K562 (cell line): ENCODE results near the gene HMGXB3. TPM values are rescaled to one million over a fixed set of nuclear protein-coding genes. Genes with fewer than 3 reads are reported as not detected.

Experiments
- ATAC-seq: fragments of 200-7000 bp; cut with Tn5 transposase; 3 replicates; pipeline ENCODE4 v1.9.1; 2020; ENCODE audit warnings: moderate library complexity
- BruUV-seq: library from RNA; stranded (reverse); fragments of 400-500 nt; replicated peaks from 2 replicates; lab custom pipeline; 2021; lab: Mats Ljungman, UMichigan
- CTCF ChIA-PET: fragments of 300-600 bp; formaldehyde crosslinking; extraction: SDS; loops from one replicate; lab custom pipeline; 2021; ENCODE audit warnings: low intra/inter-chr PET ratio; lab: Yijun Ruan, JAX
- POLR2A ChIA-PET: fragments of 300-600, 350-650 bp; sonication (Branson Sonifier 250); formaldehyde crosslinking; extraction: SDS; loops from one replicate; lab custom pipeline; 2021; ENCODE audit warnings: antibody characterized with exemption, inconsistent platforms; lab: Yijun Ruan, JAX
- DNase-seq, 4 experiments: peaks; one replicate each; pipeline versions ENCODE4 v3.0.0 to v3.0.0-alpha.2; 2011 to 2018; ENCODE audit warnings: low spot score in 3 of 4, mixed read lengths in 3 of 4; ENCODE audit errors: extremely low read depth in 1 of 4
- FAIRE-seq: peaks from 2 replicates; lab custom pipeline; 2011; peaks lifted over from hg19 to GRCh38; lab: Jason Lieb, UNC
- H2AFZ ChIP-seq: 2 replicates; pipeline ENCODE4 v1.6.0; 2011; ENCODE audit warnings: low read depth, low read length, control low read depth, inconsistent platforms
- H3K27ac ChIP-seq: fragments of 200-600 bp; 3 replicates; pipeline ENCODE4 v1.8.0; 2011; ENCODE audit warnings: low read depth, mild to moderate bottlenecking, control low read depth, inconsistent platforms, low read length, moderate library complexity, mixed read lengths; ENCODE audit errors: extremely low read depth
- H3K27me3 ChIP-seq, 2 experiments: fragments of 300-600 bp in 1 of 2; 2 replicates in 1 of 2; 3 replicates in 1 of 2; pipeline versions ENCODE4 v1.6.0 to v1.8.0; 2011; ENCODE audit warnings: inconsistent platforms in 2 of 2, low read length in 2 of 2, mild to moderate bottlenecking in 1 of 2, mixed read lengths in 1 of 2, moderate library complexity in 1 of 2; ENCODE audit not compliant: control insufficient read depth in 2 of 2, insufficient read depth in 2 of 2
- H3K36me3 ChIP-seq: fragments of 300-600 bp; 3 replicates; pipeline ENCODE4 v1.8.0; 2011; ENCODE audit warnings: mild to moderate bottlenecking, low read length, inconsistent platforms; ENCODE audit not compliant: control insufficient read depth, insufficient read depth
- H3K4me1 ChIP-seq, 2 experiments: fragments of 200-600 bp in 1 of 2; replicated peaks in 1 of 2; 2 replicates in 1 of 2; 3 replicates in 1 of 2; pipeline versions ENCODE4 v1.5.1 to v1.8.0; 2011; ENCODE audit warnings: inconsistent platforms in 2 of 2, low read length in 2 of 2, mild to moderate bottlenecking in 1 of 2, mixed read lengths in 1 of 2, moderate library complexity in 1 of 2; ENCODE audit not compliant: control insufficient read depth in 2 of 2, insufficient read depth in 2 of 2
- H3K4me2 ChIP-seq: 2 replicates; pipeline ENCODE4 v1.6.1; 2011; ENCODE audit warnings: low read length, control low read depth, inconsistent platforms, mixed read lengths; ENCODE audit not compliant: insufficient read depth
- H3K4me3 ChIP-seq: fragments of 200-600 bp; sonication (generic), shearing (Covaris generic); 2 replicates; pipeline ENCODE4 v1.5.1; 2016; ENCODE audit warnings: control low read depth, inconsistent platforms
- H3K79me2 ChIP-seq: fragments of 200-600 bp; 3 replicates; pipeline ENCODE4 v1.8.0; 2011; ENCODE audit warnings: low read length, inconsistent platforms; ENCODE audit not compliant: control insufficient read depth, insufficient read depth
- H3K9ac ChIP-seq, 2 experiments: 2 replicates each; pipeline versions ENCODE4 v1.6.0 to v1.6.1; 2011; ENCODE audit warnings: low read depth in 2 of 2, low read length in 2 of 2, control low read depth in 1 of 2, inconsistent platforms in 1 of 2, mild to moderate bottlenecking in 1 of 2, mixed read lengths in 1 of 2; ENCODE audit not compliant: insufficient read depth in 1 of 2
- H3K9me1 ChIP-seq: one replicate; pipeline ENCODE4 v1.6.0; 2011; ENCODE audit warnings: inconsistent platforms, mild to moderate bottlenecking, low read length, moderate library complexity; ENCODE audit not compliant: control insufficient read depth, insufficient read depth
- H3K9me3 ChIP-seq: replicated peaks from 2 replicates; pipeline ENCODE4 v1.5.1; 2011; ENCODE audit warnings: low read depth, low read length, inconsistent platforms; ENCODE audit not compliant: control insufficient read depth, insufficient read depth
- H4K20me1 ChIP-seq: replicated peaks from 2 replicates; pipeline ENCODE4 v1.6.1; 2011; ENCODE audit warnings: low read length, inconsistent platforms, mixed read lengths; ENCODE audit not compliant: control insufficient read depth, insufficient read depth
- BRD4 ChIP-seq: fragments of 200-600 bp; sonication (generic); IDR thresholded peaks from 2 replicates; pipeline ENCODE4 v1.6.1; 2017; ENCODE audit warnings: inconsistent platforms
- RBM25 ChIP-seq: fragments of 200-400 bp; formaldehyde crosslinking; IDR thresholded peaks from 2 replicates; pipeline ENCODE4 v1.6.1; 2018; ENCODE audit warnings: low read length, low read depth, moderate library complexity; ENCODE audit not compliant: severe bottlenecking
- WGBS: fragments of 100-300 bp; shearing (Covaris generic); methylation state at CpG from one replicate; pipeline ENCODE4 v1.1.6; 2016; ENCODE audit warnings: low coverage, mixed read lengths; ENCODE audit not compliant: insufficient coverage; ENCODE audit errors: missing lambda C conversion rate; 5-methylcytosine and 5-hydroxymethylcytosine counted together
- in situ Hi-C: fragments of 300-500 bp; cut with MboI; formaldehyde crosslinking; loops from 4 replicates; pipeline ENCODE4 v1.15.0; 2018; ENCODE audit warnings: inconsistent platforms, mixed read lengths
- intact Hi-C: fragments of 100-400 bp; cut with micrococcal nuclease; formaldehyde crosslinking; loops from 2 replicates; pipeline ENCODE4 v1.14.2; 2022
- polyA plus RNA-seq, 8 experiments: library from polyadenylated mRNA; depleted of rRNA in 4 of 8; stranded (reverse) in 5 of 8; unstranded in 3 of 8; fragments of >200 nt; fragmentation: Nextera tagmentation in 2 of 8; fragmentation: Illumina TruSeq in 1 of 8; extraction: Ambion mirVana in 2 of 8; extraction: Trizol in 1 of 8; gene quantifications; 2 replicates each; pipeline versions ENCODE4 v1.2.1 to v1.2.3, GENCODE V29; 2011 to 2014; ENCODE audit warnings: inconsistent platforms in 1 of 8, missing spikeins in 1 of 8
- total RNA-seq, 7 experiments: library from RNA; depleted of rRNA in 6 of 7; stranded (reverse); fragments of >200 nt in 6 of 7; fragmentation: Illumina TruSeq in 2 of 7; extraction: Trizol in 2 of 7; gene quantifications; 2 replicates each; pipeline versions ENCODE4 v1.2.1 to v1.2.3, GENCODE V29; 2011 to 2021; ENCODE audit warnings: low replicate concordance in 1 of 7
- TF ChIP-seq, protein P1 (sequence below): fragments of 250-450 bp; sonication (Bioruptor Pico); IDR thresholded peaks from 2 replicates; pipeline ENCODE4 v1.4.0; 2020; ENCODE audit warnings: mild to moderate bottlenecking, moderate library complexity

HMGXB3 gene
- total and polyA plus RNA-seq, 9 of the 15 experiments (the other 6 are each of a cell fraction or from before 2014, with no cell fraction given) = 1.8 to 44.1 (median 32.2) TPM

DNA sequence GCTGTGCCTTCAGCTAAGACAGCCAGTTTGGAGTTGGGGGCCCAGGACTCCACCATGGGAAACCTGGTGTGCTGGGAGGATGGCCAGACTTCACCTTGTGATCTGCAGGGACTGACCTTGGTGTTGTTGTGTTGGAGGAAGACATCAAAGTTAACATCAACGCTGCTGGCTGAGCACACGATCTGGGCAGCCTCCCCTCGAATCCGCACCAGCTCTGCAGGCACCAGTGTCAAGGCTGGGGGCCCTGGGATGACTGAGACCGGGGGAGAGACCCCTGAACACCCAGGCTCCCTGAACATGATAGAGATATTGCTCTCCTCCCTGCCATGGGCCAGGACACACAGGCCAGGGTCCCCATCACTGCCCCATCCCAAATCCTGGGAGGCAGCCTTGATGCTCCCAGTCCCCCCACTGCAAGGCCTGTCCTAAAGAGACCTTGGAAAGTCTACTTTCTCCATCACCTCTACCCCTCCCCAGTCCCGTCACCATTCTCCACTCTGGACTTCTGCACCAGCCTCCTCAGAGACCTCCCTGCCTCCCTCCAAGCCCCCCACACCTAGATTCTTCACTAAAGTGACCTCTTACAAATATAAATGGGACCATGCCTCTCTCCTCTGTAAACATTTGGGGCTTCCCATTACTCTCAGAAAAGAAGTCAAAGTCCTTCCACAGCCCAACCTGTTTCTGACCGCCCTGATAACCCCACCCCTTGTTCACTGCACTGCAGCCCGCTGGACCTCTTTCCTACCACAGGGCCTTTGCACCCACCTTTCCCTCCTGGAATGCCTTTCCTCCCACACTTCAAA lies 77.7 kb downstream of the HMGXB3 start:
- DNase-seq (no peak), ATAC-seq (no peak), FAIRE-seq (no peak)
- ChIA-PET POLR2A (interaction anchor here (0.6 to 0.9 kb wide), 3 partner anchors 10 to 726 kb away, joined by 3 to 4 read pairs (median 3); no protein-coding TSS in a partner anchor), CTCF (no interaction called here)
- no peaks in the 10 kb centered on the region for H3K79me2 ChIP-seq
- H3K27me3 ChIP-seq = peaks cover 38 to 93% of the 10 kb centered on the region in 2 experiments
- 0 out of 4 replicates have a peak overlapping the region, but pooled peaks of 1 of the 2 experiments have one; percentile 19 for H3K9ac ChIP-seq
- in situ Hi-C loops (no loop called here), intact Hi-C loops (loop anchor here (10.0 kb wide), 1 partner anchor 47 kb away; no protein-coding TSS in a partner anchor)
- H3K9me3 ChIP-seq = no peaks in the 10 kb centered on the region
- no peak overlapping the region for H3K4me3 ChIP-seq
- WGBS = 12% methylated on average over 8 of the region's 8 CpGs
- TF ChIP-seq, protein P1, sequence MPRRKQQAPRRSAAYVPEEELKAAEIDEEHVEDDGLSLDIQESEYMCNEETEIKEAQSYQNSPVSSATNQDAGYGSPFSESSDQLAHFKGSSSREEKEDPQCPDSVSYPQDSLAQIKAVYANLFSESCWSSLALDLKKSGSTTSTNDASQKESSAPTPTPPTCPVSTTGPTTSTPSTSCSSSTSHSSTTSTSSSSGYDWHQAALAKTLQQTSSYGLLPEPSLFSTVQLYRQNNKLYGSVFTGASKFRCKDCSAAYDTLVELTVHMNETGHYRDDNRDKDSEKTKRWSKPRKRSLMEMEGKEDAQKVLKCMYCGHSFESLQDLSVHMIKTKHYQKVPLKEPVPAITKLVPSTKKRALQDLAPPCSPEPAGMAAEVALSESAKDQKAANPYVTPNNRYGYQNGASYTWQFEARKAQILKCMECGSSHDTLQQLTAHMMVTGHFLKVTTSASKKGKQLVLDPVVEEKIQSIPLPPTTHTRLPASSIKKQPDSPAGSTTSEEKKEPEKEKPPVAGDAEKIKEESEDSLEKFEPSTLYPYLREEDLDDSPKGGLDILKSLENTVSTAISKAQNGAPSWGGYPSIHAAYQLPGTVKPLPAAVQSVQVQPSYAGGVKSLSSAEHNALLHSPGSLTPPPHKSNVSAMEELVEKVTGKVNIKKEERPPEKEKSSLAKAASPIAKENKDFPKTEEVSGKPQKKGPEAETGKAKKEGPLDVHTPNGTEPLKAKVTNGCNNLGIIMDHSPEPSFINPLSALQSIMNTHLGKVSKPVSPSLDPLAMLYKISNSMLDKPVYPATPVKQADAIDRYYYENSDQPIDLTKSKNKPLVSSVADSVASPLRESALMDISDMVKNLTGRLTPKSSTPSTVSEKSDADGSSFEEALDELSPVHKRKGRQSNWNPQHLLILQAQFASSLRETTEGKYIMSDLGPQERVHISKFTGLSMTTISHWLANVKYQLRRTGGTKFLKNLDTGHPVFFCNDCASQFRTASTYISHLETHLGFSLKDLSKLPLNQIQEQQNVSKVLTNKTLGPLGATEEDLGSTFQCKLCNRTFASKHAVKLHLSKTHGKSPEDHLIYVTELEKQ (CRISPR knock-in tag) = no peak
- TF ChIP-seq RBM25 (peak; percentile 63), BRD4 (no peak)
- H3K4me1 ChIP-seq = peaks cover 0 to 7% of the 10 kb centered on the region in 2 experiments; a peak in 2 of 5 replicates
- peaks cover 12% of the 10 kb centered on the region; the same call in 1 of the 2 replicates for H4K20me1 ChIP-seq
- no peak overlapping the region for H2AFZ ChIP-seq
- no TSS peak for BruUV-seq
- no peaks in the 10 kb centered on the region for H3K9me1 ChIP-seq
- no peak overlapping the region for H3K4me2 ChIP-seq
- H3K36me3 ChIP-seq = no peaks in the 10 kb centered on the region
- no peak overlapping the region for H3K27ac ChIP-seq
